WTC11 (cell line): ENCODE data around the gene SEC14L6. TPM values are rescaled to one million over a fixed set of nuclear protein-coding genes. Genes with fewer than 3 reads are reported as not detected.
A peak's percentile ranks its signal among the peaks of the same experiment; 100 is the strongest.
"Not testable (repeated sequence)": the region's sequence is repeated elsewhere in the genome, so short reads cannot be mapped to it uniquely, and the experiment has no call there.

Source experiments
- ATAC-seq: fragments of 200-7000 bp; cut with Tn5 transposase; 2 replicates; pipeline ENCODE4 v1.10.0; 2021; ENCODE audit warnings: mild to moderate bottlenecking, moderate library complexity
- CTCF ChIA-PET: fragments of 300-600 bp; sonication (Branson Sonifier 250); formaldehyde crosslinking; loops from one replicate; lab custom pipeline; 2021; ENCODE audit warnings: antibody characterized with exemption; lab: Charles Lee
- POLR2A ChIA-PET: fragments of 350-600 bp; sonication (Branson Sonifier 250); formaldehyde crosslinking; loops from one replicate; lab custom pipeline; 2021; ENCODE audit warnings: antibody characterized with exemption; lab: Charles Lee
- DNase-seq: peaks from one replicate; pipeline ENCODE4 v3.0.0; 2021; ENCODE audit warnings: low spot score
- H3K27ac Mint-ChIP-seq: 2 replicates; pipeline ENCODE4 v1.8.0; 2021; ENCODE audit warnings: mixed read lengths
- H3K27me3 Mint-ChIP-seq: 2 replicates; pipeline ENCODE4 v1.8.0; 2021; ENCODE audit warnings: low read depth, mild to moderate bottlenecking, moderate library complexity, mixed read lengths
- H3K36me3 Mint-ChIP-seq: 2 replicates; pipeline ENCODE4 v1.8.0; 2021; ENCODE audit warnings: mixed read lengths
- H3K4me1 Mint-ChIP-seq: 2 replicates; pipeline ENCODE4 v1.8.0; 2022; ENCODE audit warnings: mixed read lengths
- H3K4me3 Mint-ChIP-seq: 2 replicates; pipeline ENCODE4 v1.8.0; 2021; ENCODE audit warnings: mild to moderate bottlenecking, moderate library complexity, mixed read lengths
- H3K9me3 Mint-ChIP-seq: 2 replicates; pipeline ENCODE4 v1.8.0; 2021; ENCODE audit warnings: mixed read lengths
- ATF3 ChIP-seq: sonication (generic); formaldehyde crosslinking; conservative IDR thresholded peaks from 2 replicates; pipeline ENCODE4 v1.8.1; 2022; ENCODE audit warnings: mild to moderate bottlenecking, missing genetic modification reagents
- ATF6 ChIP-seq: sonication (generic); formaldehyde crosslinking; IDR thresholded peaks from 2 replicates; pipeline ENCODE4 v1.8.1; 2023; ENCODE audit warnings: mild to moderate bottlenecking, missing genetic modification reagents
- FOXJ3 ChIP-seq: sonication (generic); formaldehyde crosslinking; IDR thresholded peaks from 2 replicates; pipeline ENCODE4 v1.9.0; 2021; ENCODE audit warnings: missing genetic modification reagents, mild to moderate bottlenecking, borderline replicate concordance
- FOXP1 ChIP-seq: sonication (generic); formaldehyde crosslinking; IDR thresholded peaks from 2 replicates; pipeline ENCODE4 v1.8.0; 2022; ENCODE audit warnings: missing genetic modification reagents, mild to moderate bottlenecking, moderate library complexity, borderline replicate concordance
- GRHL2 ChIP-seq: fragments of 250-450 bp; sonication (Bioruptor Pico); IDR thresholded peaks from 2 replicates; pipeline ENCODE4 v1.8.0; 2022; ENCODE audit warnings: mild to moderate bottlenecking, moderate library complexity; ENCODE audit not compliant: insufficient replicate concordance, severe bottlenecking
- HMGA2 ChIP-seq: fragments of 250-450 bp; sonication (Bioruptor Pico); IDR thresholded peaks from 2 replicates; pipeline ENCODE4 v1.4.0; 2021; ENCODE audit warnings: mild to moderate bottlenecking, moderate library complexity
- MXD4 ChIP-seq: fragments of 250-450 bp; sonication (Bioruptor Pico); IDR thresholded peaks from 2 replicates; pipeline ENCODE4 v1.8.0; 2021; ENCODE audit warnings: mild to moderate bottlenecking, moderate library complexity, borderline replicate concordance
- SMAD4 ChIP-seq: sonication (generic); formaldehyde crosslinking; IDR thresholded peaks from 2 replicates; pipeline ENCODE4 v1.8.0; 2022; ENCODE audit warnings: mild to moderate bottlenecking, missing genetic modification reagents
- SP1 ChIP-seq: sonication (generic); formaldehyde crosslinking; conservative IDR thresholded peaks from 2 replicates; pipeline ENCODE4 v1.8.1; 2022; ENCODE audit warnings: missing genetic modification reagents
- USF1 ChIP-seq: sonication (generic); formaldehyde crosslinking; IDR thresholded peaks from 2 replicates; pipeline ENCODE4 v1.8.0; 2022; ENCODE audit warnings: mild to moderate bottlenecking, missing genetic modification reagents
- ZMAT4 ChIP-seq: fragments of 250-450 bp; sonication (Bioruptor Pico); IDR thresholded peaks from 2 replicates; pipeline ENCODE4 v1.9.0; 2021; ENCODE audit warnings: mild to moderate bottlenecking
- ZNF281 ChIP-seq: sonication (generic); formaldehyde crosslinking; IDR thresholded peaks from 2 replicates; pipeline ENCODE4 v1.8.0; 2023; ENCODE audit warnings: mild to moderate bottlenecking, missing genetic modification reagents
- ZNF423 ChIP-seq: fragments of 250-450 bp; sonication (Bioruptor Pico); IDR thresholded peaks from 2 replicates; pipeline ENCODE4 v2.1.2; 2022; ENCODE audit warnings: mild to moderate bottlenecking, moderate library complexity
- ZSCAN18 ChIP-seq: fragments of 250-450 bp; sonication (Bioruptor Pico); IDR thresholded peaks from 2 replicates; pipeline ENCODE4 v2.1.2; 2022; ENCODE audit warnings: mild to moderate bottlenecking, moderate library complexity
- total RNA-seq: library from RNA; stranded (reverse); gene quantifications from 3 replicates; pipeline ENCODE4 v1.2.3, GENCODE V29; 2021

SEC14L6 gene
- total RNA-seq, 1 experiment from 2014 or later: 1.6 TPM

GRCh38 chr22:30541511-30541910 is 5.0 kb downstream of the SEC14L6 start:
- Mint-ChIP-seq H3K4me1 (peaks cover 17% of the 10 kb centered on the region), H3K4me3 (peak overlapping the region; percentile 72), H3K27me3 (peaks cover 24% of the 10 kb centered on the region)
- not testable (repeated sequence) for H3K36me3 Mint-ChIP-seq, H3K27ac Mint-ChIP-seq, ATAC-seq, H3K9me3 Mint-ChIP-seq, DNase-seq
- ChIA-PET CTCF (interaction anchor here (0.6 to 2.3 kb wide), 12 partner anchors 11 to 1692 kb away, joined by 3 to 9 read pairs (median 5); partner anchors contain the start of genes GAL3ST1 and RNF215), POLR2A (interaction anchor here (0.6 kb wide), 1 partner anchor 258 kb away, joined by 3 read pairs; no protein-coding TSS in a partner anchor)

- POLR2A ChIA-PET: interaction anchor here (0.8 kb wide), 1 partner anchor 815 kb away, joined by 4 read pairs; no protein-coding TSS in a partner anchor
- DNase-seq: no peak
- Mint-ChIP-seq H3K4me3 (no peak overlapping the region), H3K4me1 (peaks cover 17% of the 10 kb centered on the region)
- CTCF ChIA-PET: no interaction called here
- TF ChIP-seq ZNF281 (CRISPR knock-in tag) (no peak), SP1 (CRISPR knock-in tag) (no peak), FOXJ3 (no peak), ZNF423 (CRISPR knock-in tag) (no peak), ATF3 (CRISPR knock-in tag) (no peak)
- TF ChIP-seq, all 79 proteins: peak for 0
- H3K36me3 Mint-ChIP-seq: no peaks in the 10 kb centered on the region
- no peaks in the 10 kb centered on the region for H3K9me3 Mint-ChIP-seq
- ATAC-seq: no peak
- H3K27ac Mint-ChIP-seq: no peak overlapping the region
- H3K27me3 Mint-ChIP-seq: peaks cover 18% of the 10 kb centered on the region
Measured at GRCh38 chr22:30539368-30539767, 7.2 kb downstream of the SEC14L6 start.

- no peak overlapping the region for H3K4me3 Mint-ChIP-seq
- TF ChIP-seq HMGA2 (no peak), ZSCAN18 (CRISPR knock-in tag) (no peak), SMAD4 (CRISPR knock-in tag) (no peak), USF1 (no peak), ATF6 (CRISPR knock-in tag) (no peak), ZMAT4 (no peak), SP1 (CRISPR knock-in tag) (no peak), MXD4 (CRISPR knock-in tag) (no peak), FOXP1 (CRISPR knock-in tag) (no peak), ATF3 (CRISPR knock-in tag) (no peak), GRHL2 (CRISPR knock-in tag) (no peak)
- no peaks in the 10 kb centered on the region for H3K9me3 Mint-ChIP-seq
- H3K4me1 Mint-ChIP-seq: peaks cover 17% of the 10 kb centered on the region
- CTCF ChIA-PET: interaction anchor here (1.0 to 1.9 kb wide), 2 partner anchors 17 to 19 kb away, joined by 3 to 6 read pairs; no protein-coding TSS in a partner anchor
- POLR2A ChIA-PET: no interaction called here
- H3K36me3 Mint-ChIP-seq: no peaks in the 10 kb centered on the region
- H3K27ac Mint-ChIP-seq: no peak overlapping the region
- no peak for ATAC-seq
- DNase-seq: no peak
- H3K27me3 Mint-ChIP-seq: peaks cover 8% of the 10 kb centered on the region
Measured at GRCh38 chr22:30538280-30538679, 8.3 kb downstream of the SEC14L6 start.
